ENCODE data around the gene MYO5B.

- TF ChIP-seq POLR2A (IDR thresholded peaks at IDR 0.05; ENCODE audit: extremely low read depth, insufficient read length) (no peak), CTCF (IDR thresholded peaks at IDR 0.05; ENCODE audit: low read depth, low read length) (no peak)
Observed at GRCh38 chr18:49955263-49955662, 239.7 kb downstream of the MYO5B start.

All from NB4 (cell line).